Glutamatergic neuron (in vitro differentiated cells): ENCODE measurements around the gene SEMA6A. TPM values are rescaled to one million over a fixed set of nuclear protein-coding genes. Genes with fewer than 3 reads are reported as not detected.
"Not testable (repeated sequence)": the region's sequence is repeated elsewhere in the genome, so short reads cannot be mapped to it uniquely, and the experiment has no call there.

Experiments
- DNase-seq: peaks from one replicate; pipeline ENCODE4 v3.0.0; 2022
- H3K27ac Mint-ChIP-seq: one replicate; pipeline ENCODE4 v1.8.0; 2020; ENCODE audit warnings: mild to moderate bottlenecking, mixed read lengths, inconsistent platforms; ENCODE audit not compliant: unreplicated experiment
- H3K27me3 Mint-ChIP-seq: one replicate; pipeline ENCODE4 v1.8.0; 2020; ENCODE audit warnings: mild to moderate bottlenecking, moderate library complexity, mixed read lengths, inconsistent platforms; ENCODE audit not compliant: unreplicated experiment
- H3K36me3 Mint-ChIP-seq: one replicate; pipeline ENCODE4 v1.8.0; 2020; ENCODE audit warnings: mild to moderate bottlenecking, mixed read lengths, inconsistent platforms; ENCODE audit not compliant: unreplicated experiment
- H3K4me1 Mint-ChIP-seq: one replicate; pipeline ENCODE4 v1.8.0; 2020; ENCODE audit warnings: mild to moderate bottlenecking, low read depth, mixed read lengths, inconsistent platforms; ENCODE audit not compliant: unreplicated experiment
- H3K4me3 Mint-ChIP-seq: one replicate; pipeline ENCODE4 v1.8.0; 2020; ENCODE audit warnings: mild to moderate bottlenecking, mixed read lengths, inconsistent platforms; ENCODE audit not compliant: unreplicated experiment
- H3K9me3 Mint-ChIP-seq: one replicate; pipeline ENCODE4 v1.8.0; 2020; ENCODE audit warnings: mild to moderate bottlenecking, moderate library complexity, mixed read lengths, inconsistent platforms; ENCODE audit not compliant: unreplicated experiment
- CTCF ChIP-seq: fragments of 200-600 bp; sonication (generic); IDR thresholded peaks from one replicate; pipeline ENCODE4 v1.5.0; 2021; ENCODE audit not compliant: partially characterized antibody, unreplicated experiment
- total RNA-seq: library from RNA; stranded (reverse); fragmentation: NEBNext Ultra II Directional; extraction: Animal tissue kit (Norgen Biotek cat#: 25700); gene quantifications from one replicate; pipeline ENCODE4 v1.2.1, GENCODE V29; 2021; ENCODE audit not compliant: unreplicated experiment

The SEMA6A gene
- total RNA-seq, 1 donor from 2014 or later = 424 TPM

GRCh38 chr5:116554764-116555163 lies 19.9 kb downstream of the SEMA6A start:
- Mint-ChIP-seq H3K27me3 (peaks cover 3% of the 10 kb centered on the region), H3K9me3 (peaks cover 6% of the 10 kb centered on the region), H3K4me3 (peak overlapping the region; percentile 67), H3K27ac (peak overlapping the region; percentile 83), H3K36me3 (no peaks in the 10 kb centered on the region), H3K4me1 (peaks cover 77% of the 10 kb centered on the region)
- no peak for DNase-seq
- TF ChIP-seq CTCF = no peak

DNA sequence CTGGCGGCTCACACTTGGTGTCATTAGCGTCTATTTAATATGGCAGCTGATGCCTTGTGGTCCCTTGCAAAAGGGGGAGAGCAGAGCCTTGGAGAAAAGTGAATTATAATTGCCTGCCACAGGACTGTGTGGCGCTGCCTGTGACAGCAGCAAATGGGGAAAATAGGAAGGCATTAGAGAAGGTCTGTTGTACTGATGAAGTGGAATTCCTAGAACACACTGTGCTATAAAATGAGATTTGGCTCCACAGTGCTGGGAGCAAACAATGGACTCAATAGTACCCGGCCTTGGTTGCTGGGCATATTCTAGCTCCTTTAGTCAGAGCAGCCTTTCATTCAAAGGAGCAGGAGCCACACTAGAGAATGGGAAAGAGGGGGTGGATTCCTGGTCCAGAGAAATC lies 21.3 kb downstream of the SEMA6A start:
- no peak for DNase-seq
- H3K4me3 Mint-ChIP-seq = peak overlapping the region; percentile 64
- peaks cover 1% of the 10 kb centered on the region for H3K36me3 Mint-ChIP-seq
- peaks cover 72% of the 10 kb centered on the region for H3K4me1 Mint-ChIP-seq
- no peak for TF ChIP-seq CTCF
- peak overlapping the region; percentile 83 for H3K27ac Mint-ChIP-seq
- peaks cover 7% of the 10 kb centered on the region for H3K9me3 Mint-ChIP-seq
- H3K27me3 Mint-ChIP-seq = peaks cover 3% of the 10 kb centered on the region

- H3K27me3 Mint-ChIP-seq = peaks cover 10% of the 10 kb centered on the region
- no peak overlapping the region for H3K4me3 Mint-ChIP-seq
- TF ChIP-seq CTCF = no peak
- DNase-seq = no peak
- H3K4me1 Mint-ChIP-seq = peaks cover 56% of the 10 kb centered on the region
- H3K9me3 Mint-ChIP-seq = peaks cover 19% of the 10 kb centered on the region
- peaks cover 10% of the 10 kb centered on the region for H3K36me3 Mint-ChIP-seq
- H3K27ac Mint-ChIP-seq = no peak overlapping the region
Observed at GRCh38 chr5:116550082-116550481, 24.5 kb downstream of the SEMA6A start.

- no peak for TF ChIP-seq CTCF
- Mint-ChIP-seq H3K27ac (no peak overlapping the region), H3K4me3 (no peak overlapping the region), H3K36me3 (peaks cover 15% of the 10 kb centered on the region), H3K4me1 (peaks cover 51% of the 10 kb centered on the region), H3K9me3 (peaks cover 22% of the 10 kb centered on the region), H3K27me3 (peaks cover 14% of the 10 kb centered on the region)
- DNase-seq = no peak
Observed at GRCh38 chr5:116546743-116547124, 27.9 kb downstream of the SEMA6A start.

GRCh38 chr5:116546033-116546742 lies 28.4 kb downstream of the SEMA6A start:
- DNase-seq = no peak
- TF ChIP-seq CTCF = no peak
- peaks cover 14% of the 10 kb centered on the region for H3K27me3 Mint-ChIP-seq
- H3K9me3 Mint-ChIP-seq = peaks cover 22% of the 10 kb centered on the region
- peaks cover 15% of the 10 kb centered on the region for H3K36me3 Mint-ChIP-seq
- H3K27ac Mint-ChIP-seq = peak overlapping the region; percentile 31
- H3K4me3 Mint-ChIP-seq = no peak overlapping the region
- peaks cover 46% of the 10 kb centered on the region for H3K4me1 Mint-ChIP-seq

DNA sequence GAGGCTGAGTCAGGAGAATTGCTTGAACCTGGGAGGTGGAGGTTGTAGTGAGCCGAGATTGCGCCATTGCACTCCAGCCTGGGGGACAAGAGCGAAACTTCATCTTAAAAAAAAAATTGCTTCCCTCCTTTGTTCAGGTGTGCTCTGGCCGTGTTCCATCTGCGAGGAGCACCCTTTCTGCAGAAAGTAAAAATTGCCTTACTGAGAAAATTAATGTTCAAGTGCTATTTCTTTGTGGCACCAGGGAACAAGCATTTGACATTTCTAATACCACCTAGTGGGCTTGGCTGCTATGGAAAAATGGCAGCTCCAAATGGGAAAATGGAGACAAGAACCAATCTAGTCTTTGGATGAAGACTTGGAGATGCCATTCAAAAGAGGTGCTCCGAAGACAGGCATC lies 29.2 kb downstream of the SEMA6A start:
- H3K27ac Mint-ChIP-seq, H3K4me3 Mint-ChIP-seq, DNase-seq: not testable (repeated sequence)
- peaks cover 22% of the 10 kb centered on the region for H3K9me3 Mint-ChIP-seq
- peaks cover 14% of the 10 kb centered on the region for H3K27me3 Mint-ChIP-seq
- H3K36me3 Mint-ChIP-seq = peaks cover 15% of the 10 kb centered on the region
- peaks cover 45% of the 10 kb centered on the region for H3K4me1 Mint-ChIP-seq
